ENCODE measurements around the gene TOP1. TPM values are rescaled to one million over a fixed set of nuclear protein-coding genes. Genes with fewer than 3 reads are reported as not detected.

The TOP1 gene
- total RNA-seq, 2 donors from 2014 or later: 80.6 to 85.5 TPM

DNA sequence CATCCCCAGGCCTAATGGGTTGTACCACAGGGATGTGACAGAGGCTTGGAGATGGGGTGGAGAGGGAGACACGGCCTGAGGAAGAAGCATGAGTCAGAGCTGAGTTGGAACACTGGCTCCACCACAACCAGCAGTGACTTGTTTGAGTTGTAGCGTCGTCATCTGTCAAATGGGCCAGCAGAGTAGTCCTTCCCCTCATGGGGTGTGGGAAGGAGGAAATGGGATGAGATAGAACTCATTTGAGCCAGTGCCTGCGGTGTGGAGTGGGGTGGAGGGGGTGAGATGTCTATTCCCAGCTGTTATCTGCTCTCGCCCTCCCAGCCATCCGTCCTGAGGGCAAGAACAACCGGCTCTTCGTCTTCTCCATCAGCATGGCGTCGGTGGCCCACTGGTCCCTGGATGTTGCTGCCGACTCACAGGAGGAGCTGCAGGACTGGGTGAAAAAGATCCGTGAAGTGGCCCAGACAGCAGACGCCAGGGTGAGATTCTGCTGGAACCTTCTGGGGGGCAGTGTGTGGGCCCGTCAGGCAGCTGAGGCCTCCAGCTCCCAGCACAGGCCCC is 141.2 kb downstream of the TOP1 start:
- H3K27ac ChIP-seq: no peak overlapping the region
- peak; percentile 16 for DNase-seq
- H3K9me3 ChIP-seq: no peaks in the 10 kb centered on the region
- peaks cover 10% of the 10 kb centered on the region for H3K36me3 ChIP-seq
- no peaks in the 10 kb centered on the region for H3K27me3 ChIP-seq
- TF ChIP-seq, protein P1, sequence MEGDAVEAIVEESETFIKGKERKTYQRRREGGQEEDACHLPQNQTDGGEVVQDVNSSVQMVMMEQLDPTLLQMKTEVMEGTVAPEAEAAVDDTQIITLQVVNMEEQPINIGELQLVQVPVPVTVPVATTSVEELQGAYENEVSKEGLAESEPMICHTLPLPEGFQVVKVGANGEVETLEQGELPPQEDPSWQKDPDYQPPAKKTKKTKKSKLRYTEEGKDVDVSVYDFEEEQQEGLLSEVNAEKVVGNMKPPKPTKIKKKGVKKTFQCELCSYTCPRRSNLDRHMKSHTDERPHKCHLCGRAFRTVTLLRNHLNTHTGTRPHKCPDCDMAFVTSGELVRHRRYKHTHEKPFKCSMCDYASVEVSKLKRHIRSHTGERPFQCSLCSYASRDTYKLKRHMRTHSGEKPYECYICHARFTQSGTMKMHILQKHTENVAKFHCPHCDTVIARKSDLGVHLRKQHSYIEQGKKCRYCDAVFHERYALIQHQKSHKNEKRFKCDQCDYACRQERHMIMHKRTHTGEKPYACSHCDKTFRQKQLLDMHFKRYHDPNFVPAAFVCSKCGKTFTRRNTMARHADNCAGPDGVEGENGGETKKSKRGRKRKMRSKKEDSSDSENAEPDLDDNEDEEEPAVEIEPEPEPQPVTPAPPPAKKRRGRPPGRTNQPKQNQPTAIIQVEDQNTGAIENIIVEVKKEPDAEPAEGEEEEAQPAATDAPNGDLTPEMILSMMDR (IDR thresholded peaks at IDR 0.05): no peak
- H3K9ac ChIP-seq (ENCODE audit: low read depth in 2 of 2, low read length in 2 of 2): no peak overlapping the region
- H3K4me1 ChIP-seq: no peaks in the 10 kb centered on the region
- H3K4me3 ChIP-seq: no peak overlapping the region
- intact Hi-C loops (cut with DNase I): no loop called here

DNA sequence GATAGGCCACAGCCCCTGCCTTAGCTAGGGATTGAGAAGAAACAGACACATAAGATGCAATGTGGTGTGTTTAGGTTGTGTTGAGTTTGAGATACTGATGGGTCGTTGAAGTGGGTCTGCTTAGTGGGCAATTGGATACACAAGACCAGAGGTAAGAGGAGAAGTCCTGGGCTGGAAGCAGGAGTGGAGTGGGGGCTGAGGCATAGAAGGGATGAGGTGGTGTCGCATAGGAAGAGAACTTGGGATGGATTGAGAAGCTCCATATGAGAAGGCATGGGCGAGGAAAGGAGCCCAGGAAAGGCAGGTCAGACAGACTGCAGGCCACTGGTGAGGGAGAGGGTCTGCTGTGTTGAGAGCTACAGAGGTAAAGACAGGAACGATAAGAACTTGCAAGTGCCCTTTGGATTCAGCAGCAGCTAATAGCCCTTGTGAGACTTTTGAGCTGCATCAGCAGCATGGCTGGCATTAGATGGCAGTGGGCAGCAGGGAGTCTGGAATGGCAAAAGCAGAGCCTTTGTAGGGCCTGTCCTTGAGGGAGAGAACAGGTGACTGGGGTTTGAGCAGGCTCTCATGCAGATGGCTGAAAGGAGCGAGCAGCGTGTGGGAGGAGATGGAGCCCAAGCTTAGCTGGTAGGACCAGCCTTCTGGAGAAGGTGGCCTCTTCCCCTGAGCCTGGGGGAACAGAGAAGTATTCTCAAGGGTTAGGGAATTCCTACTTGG is 141.9 kb downstream of the TOP1 start:
- peak; percentile 13 for DNase-seq
- H3K4me3 ChIP-seq: no peak overlapping the region
- peaks cover 7% of the 10 kb centered on the region for H3K36me3 ChIP-seq
- intact Hi-C loops (cut with DNase I): no loop called here
- no peaks in the 10 kb centered on the region for H3K4me1 ChIP-seq
- no peak overlapping the region for H3K27ac ChIP-seq
- TF ChIP-seq, protein P1 (IDR thresholded peaks at IDR 0.05): no peak
- no peaks in the 10 kb centered on the region for H3K27me3 ChIP-seq
- no peak overlapping the region for H3K9ac ChIP-seq (ENCODE audit: low read depth in 2 of 2, low read length in 2 of 2)
- no peaks in the 10 kb centered on the region for H3K9me3 ChIP-seq

DNA sequence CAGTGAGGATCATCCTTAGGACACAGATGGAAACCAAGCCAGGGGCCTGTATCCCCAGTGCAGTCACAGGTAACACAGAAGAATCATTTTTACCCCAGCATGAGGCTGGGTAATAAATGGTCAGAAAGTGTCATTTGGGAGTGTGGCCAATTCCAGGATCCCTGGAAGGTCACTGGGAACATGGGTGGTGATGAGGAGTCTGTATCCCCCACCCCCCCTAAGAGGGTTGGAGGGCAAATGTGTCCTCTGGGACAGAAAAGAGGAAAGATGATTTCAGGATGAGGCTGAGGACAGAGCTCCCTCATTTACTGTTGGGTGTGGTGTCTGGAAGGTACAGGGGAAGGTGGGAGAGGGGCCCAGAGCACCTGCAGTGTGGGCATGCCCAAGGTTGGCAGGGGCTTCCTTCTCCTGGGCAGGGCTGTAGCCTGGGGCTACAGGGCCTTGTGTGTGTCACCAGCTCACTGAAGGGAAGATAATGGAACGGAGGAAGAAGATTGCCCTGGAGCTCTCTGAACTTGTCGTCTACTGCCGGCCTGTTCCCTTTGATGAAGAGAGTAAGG is 143.2 kb downstream of the TOP1 start:
- peak; percentile 12 for DNase-seq
- intact Hi-C loops (cut with DNase I): no loop called here
- TF ChIP-seq, protein P1 (IDR thresholded peaks at IDR 0.05): no peak
- Histone ChIP-seq H3K9ac (ENCODE audit: low read depth in 2 of 2, low read length in 2 of 2) (no peak overlapping the region), H3K4me1 (no peaks in the 10 kb centered on the region), H3K36me3 (peaks cover 10% of the 10 kb centered on the region), H3K9me3 (no peaks in the 10 kb centered on the region), H3K4me3 (no peak overlapping the region), H3K27ac (no peak overlapping the region), H3K27me3 (no peaks in the 10 kb centered on the region)

DNA sequence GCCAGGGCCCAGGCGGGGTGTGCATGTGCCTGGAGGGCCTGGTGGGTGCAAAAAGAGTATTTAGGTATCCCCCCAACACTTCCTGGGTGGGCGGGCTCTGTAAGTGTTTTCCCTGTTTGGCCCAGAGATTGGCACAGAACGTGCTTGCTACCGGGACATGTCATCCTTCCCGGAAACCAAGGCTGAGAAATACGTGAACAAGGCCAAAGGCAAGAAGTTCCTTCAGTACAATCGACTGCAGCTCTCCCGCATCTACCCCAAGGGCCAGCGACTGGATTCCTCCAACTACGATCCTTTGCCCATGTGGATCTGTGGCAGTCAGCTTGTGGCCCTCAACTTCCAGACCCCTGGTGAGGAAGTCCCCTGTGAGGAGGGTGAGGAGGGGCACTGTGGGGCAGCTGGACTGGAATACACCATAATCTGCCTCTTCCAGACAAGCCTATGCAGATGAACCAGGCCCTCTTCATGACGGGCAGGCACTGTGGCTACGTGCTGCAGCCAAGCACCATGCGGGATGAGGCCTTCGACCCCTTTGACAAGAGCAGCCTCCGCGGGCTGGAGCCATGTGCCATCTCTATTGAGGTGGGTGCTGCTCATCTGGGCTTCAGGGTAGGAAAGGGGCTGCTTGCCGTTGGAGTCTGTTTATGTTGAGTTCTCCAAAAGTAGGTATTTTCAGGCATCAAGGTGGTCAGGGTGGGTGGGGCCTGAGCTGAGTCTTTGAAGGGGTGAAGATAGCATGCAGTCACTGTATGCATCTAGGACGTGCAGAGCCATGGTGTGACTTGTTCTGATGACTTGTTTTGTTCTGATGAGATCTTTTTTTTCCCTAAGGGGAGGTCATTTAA is 143.9 kb downstream of the TOP1 start:
- no peaks in the 10 kb centered on the region for H3K4me1 ChIP-seq
- H3K4me3 ChIP-seq: no peak overlapping the region
- intact Hi-C loops (cut with DNase I): no loop called here
- TF ChIP-seq, protein P1 (IDR thresholded peaks at IDR 0.05): no peak
- DNase-seq: peak; percentile 19
- no peak overlapping the region for H3K9ac ChIP-seq (ENCODE audit: low read depth in 2 of 2, low read length in 2 of 2)
- peak overlapping the region; percentile 15 for H3K27ac ChIP-seq
- H3K9me3 ChIP-seq: no peaks in the 10 kb centered on the region
- peaks cover 6% of the 10 kb centered on the region for H3K36me3 ChIP-seq
- no peaks in the 10 kb centered on the region for H3K27me3 ChIP-seq

DNA sequence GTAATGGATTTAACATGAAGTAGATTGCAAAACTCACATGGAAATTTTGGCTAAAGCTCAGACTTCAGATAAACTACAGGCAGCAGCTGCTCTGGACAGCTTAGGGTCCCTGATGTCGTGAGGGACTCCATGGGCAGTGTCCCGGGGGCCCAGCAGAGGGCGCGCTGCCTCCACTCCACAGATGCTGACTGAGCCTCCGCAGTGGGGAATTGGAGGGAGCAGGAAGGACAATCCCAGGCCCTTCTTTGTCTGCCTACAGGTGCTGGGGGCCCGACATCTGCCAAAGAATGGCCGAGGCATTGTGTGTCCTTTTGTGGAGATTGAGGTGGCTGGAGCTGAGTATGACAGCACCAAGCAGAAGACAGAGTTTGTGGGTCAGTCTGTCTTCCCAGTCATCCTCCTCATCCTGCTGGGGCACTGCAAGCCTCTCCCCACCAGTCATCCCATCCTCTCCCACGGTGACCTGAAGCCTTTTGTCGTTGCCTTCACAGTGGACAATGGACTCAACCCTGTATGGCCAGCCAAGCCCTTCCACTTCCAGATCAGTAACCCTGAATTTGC is 144.6 kb downstream of the TOP1 start:
- H3K9ac ChIP-seq (ENCODE audit: low read depth in 2 of 2, low read length in 2 of 2): no peak overlapping the region
- peak overlapping the region; percentile 15 for H3K27ac ChIP-seq
- H3K4me3 ChIP-seq: no peak overlapping the region
- DNase-seq: peak; percentile 86
- TF ChIP-seq, protein P1 (IDR thresholded peaks at IDR 0.05): peak; percentile 96
- no peaks in the 10 kb centered on the region for H3K4me1 ChIP-seq
- peaks cover 5% of the 10 kb centered on the region for H3K36me3 ChIP-seq
- H3K9me3 ChIP-seq: no peaks in the 10 kb centered on the region
- intact Hi-C loops (cut with DNase I): no loop called here
- no peaks in the 10 kb centered on the region for H3K27me3 ChIP-seq

Data from colonic mucosa (tissue), 4 donors.